Measurements from ENCODE around the gene FADS2.

FADS2 gene

DNA sequence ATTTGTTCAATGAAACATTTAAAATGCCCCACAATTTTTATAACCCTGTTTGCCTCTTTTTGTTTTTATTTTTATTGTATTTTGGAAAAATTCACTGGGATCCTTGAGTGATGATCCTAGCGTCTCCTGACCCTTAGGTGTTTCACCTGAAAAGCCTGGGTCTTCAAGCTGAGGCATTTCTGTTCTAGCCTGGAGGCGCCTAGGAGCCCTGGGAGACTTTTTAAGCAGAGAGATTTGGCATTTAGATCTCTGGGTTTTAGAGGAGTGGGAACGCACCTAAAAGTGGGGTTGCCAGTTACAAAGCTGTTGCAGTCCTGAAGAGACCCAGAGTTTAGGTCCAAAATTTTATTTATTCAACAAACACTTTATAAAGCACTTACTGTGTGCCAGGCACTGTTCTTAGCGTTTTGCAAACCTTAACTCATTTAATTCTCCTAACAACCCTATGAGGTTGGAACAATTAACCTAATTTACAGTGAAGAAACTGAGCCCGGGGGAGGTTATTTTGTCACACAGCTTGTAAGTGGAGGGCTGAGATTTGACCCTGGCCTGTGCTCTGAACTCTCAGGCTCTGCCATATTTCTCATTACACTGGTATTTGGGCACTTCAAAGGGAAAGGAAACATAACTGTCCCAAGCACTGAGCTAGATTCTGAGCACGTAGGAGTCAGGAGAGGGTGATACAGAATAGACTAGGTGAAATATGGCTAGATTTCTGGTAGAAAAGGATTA, 10.5 kb upstream of the FADS2 start:
- TF ChIP-seq GABPA (IDR thresholded peaks at IDR 0.05; ENCODE audit: low read depth): no peak
- TF ChIP-seq, protein P1, sequence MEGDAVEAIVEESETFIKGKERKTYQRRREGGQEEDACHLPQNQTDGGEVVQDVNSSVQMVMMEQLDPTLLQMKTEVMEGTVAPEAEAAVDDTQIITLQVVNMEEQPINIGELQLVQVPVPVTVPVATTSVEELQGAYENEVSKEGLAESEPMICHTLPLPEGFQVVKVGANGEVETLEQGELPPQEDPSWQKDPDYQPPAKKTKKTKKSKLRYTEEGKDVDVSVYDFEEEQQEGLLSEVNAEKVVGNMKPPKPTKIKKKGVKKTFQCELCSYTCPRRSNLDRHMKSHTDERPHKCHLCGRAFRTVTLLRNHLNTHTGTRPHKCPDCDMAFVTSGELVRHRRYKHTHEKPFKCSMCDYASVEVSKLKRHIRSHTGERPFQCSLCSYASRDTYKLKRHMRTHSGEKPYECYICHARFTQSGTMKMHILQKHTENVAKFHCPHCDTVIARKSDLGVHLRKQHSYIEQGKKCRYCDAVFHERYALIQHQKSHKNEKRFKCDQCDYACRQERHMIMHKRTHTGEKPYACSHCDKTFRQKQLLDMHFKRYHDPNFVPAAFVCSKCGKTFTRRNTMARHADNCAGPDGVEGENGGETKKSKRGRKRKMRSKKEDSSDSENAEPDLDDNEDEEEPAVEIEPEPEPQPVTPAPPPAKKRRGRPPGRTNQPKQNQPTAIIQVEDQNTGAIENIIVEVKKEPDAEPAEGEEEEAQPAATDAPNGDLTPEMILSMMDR (IDR thresholded peaks at IDR 0.05; ENCODE audit: insufficient read depth, low read length): no peak
- no peak for TF ChIP-seq POLR2AphosphoS5 (IDR thresholded peaks at IDR 0.05; ENCODE audit: low read depth)
- TF ChIP-seq, protein P2, sequence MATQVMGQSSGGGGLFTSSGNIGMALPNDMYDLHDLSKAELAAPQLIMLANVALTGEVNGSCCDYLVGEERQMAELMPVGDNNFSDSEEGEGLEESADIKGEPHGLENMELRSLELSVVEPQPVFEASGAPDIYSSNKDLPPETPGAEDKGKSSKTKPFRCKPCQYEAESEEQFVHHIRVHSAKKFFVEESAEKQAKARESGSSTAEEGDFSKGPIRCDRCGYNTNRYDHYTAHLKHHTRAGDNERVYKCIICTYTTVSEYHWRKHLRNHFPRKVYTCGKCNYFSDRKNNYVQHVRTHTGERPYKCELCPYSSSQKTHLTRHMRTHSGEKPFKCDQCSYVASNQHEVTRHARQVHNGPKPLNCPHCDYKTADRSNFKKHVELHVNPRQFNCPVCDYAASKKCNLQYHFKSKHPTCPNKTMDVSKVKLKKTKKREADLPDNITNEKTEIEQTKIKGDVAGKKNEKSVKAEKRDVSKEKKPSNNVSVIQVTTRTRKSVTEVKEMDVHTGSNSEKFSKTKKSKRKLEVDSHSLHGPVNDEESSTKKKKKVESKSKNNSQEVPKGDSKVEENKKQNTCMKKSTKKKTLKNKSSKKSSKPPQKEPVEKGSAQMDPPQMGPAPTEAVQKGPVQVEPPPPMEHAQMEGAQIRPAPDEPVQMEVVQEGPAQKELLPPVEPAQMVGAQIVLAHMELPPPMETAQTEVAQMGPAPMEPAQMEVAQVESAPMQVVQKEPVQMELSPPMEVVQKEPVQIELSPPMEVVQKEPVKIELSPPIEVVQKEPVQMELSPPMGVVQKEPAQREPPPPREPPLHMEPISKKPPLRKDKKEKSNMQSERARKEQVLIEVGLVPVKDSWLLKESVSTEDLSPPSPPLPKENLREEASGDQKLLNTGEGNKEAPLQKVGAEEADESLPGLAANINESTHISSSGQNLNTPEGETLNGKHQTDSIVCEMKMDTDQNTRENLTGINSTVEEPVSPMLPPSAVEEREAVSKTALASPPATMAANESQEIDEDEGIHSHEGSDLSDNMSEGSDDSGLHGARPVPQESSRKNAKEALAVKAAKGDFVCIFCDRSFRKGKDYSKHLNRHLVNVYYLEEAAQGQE (IDR thresholded peaks at IDR 0.05; ENCODE audit: insufficient replicate concordance, low read depth): no peak
- TF ChIP-seq SPI1 (IDR thresholded peaks at IDR 0.05; ENCODE audit: borderline replicate concordance, low read depth): no peak
- DNase-seq (ENCODE audit: low read depth in 1 of 2, low spot score in 1 of 2): no peak
- peak overlapping the region; percentile 52; the same call in 1 of the 2 replicates for H3K4me3 ChIP-seq (replicated peaks; ENCODE audit: insufficient read depth, low read length)
- H3K27ac ChIP-seq (replicated peaks): no peak overlapping the region
- H3K27me3 ChIP-seq (ENCODE audit: insufficient read depth, poor library complexity, severe bottlenecking): peaks cover 33% of the 10 kb centered on the region

DNA sequence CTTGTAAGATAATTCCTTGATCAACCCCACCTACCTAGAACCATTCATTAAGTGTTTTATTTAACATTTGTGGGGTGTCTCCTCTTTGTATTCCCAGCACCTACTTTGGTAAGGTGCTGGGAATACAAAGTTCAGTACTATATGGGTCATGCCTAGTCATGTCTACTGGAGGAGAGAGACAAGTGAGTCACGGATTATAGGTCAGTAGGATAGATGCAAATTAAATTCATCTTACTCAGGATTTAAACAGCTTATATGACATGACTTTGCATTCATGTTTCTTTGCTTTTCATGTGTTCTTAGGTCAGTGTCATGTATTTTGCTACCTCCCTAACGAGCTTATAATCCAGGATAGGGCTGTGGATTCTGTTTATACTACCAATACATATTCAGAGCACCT, 7.9 kb upstream of the FADS2 start:
- no peak overlapping the region for H3K4me3 ChIP-seq (replicated peaks; ENCODE audit: insufficient read depth, low read length)
- DNase-seq (ENCODE audit: low read depth in 1 of 2, low spot score in 1 of 2): no peak
- no peak overlapping the region for H3K27ac ChIP-seq (replicated peaks)
- peaks cover 32% of the 10 kb centered on the region for H3K27me3 ChIP-seq (ENCODE audit: insufficient read depth, poor library complexity, severe bottlenecking)
- TF ChIP-seq SPI1 (IDR thresholded peaks at IDR 0.05; ENCODE audit: borderline replicate concordance, low read depth) (no peak), GABPA (IDR thresholded peaks at IDR 0.05; ENCODE audit: low read depth) (no peak), POLR2AphosphoS5 (IDR thresholded peaks at IDR 0.05; ENCODE audit: low read depth) (no peak)
- TF ChIP-seq, protein P2 (IDR thresholded peaks at IDR 0.05; ENCODE audit: insufficient replicate concordance, low read depth): no peak
- TF ChIP-seq, protein P1 (IDR thresholded peaks at IDR 0.05; ENCODE audit: insufficient read depth, low read length): no peak

DNA sequence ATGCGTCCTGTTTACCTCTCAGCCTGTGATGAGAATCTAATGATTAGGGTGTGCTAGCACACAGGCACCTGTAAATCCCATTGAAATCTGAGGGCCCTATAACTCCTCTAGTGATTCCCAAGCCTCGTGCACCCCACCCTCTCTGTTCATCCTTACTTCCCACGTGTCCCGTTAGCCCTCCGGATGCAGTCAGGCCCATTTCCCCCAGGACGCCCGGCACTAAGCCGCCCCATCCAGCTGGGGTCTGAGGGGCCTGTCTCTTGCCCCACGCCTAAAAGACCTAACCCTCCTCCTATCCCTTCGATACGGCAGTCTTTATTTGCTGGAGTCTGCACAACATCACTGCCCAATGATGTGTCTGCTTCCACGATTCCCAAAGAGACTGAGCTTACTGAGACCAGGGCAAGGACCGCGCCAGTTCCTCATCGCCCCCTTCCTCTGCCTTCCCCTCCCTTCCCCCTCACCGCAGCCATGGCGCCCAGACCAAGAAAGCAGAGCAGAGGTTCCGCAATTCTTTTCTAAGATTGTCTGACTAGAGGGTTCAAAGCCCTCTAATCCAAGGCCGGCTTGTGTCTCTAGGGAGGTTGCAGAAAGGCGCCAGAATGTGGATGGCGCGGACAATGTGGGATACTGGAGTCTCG, 1.1 kb upstream of the FADS2 start:
- H3K27me3 ChIP-seq (ENCODE audit: insufficient read depth, poor library complexity, severe bottlenecking): peaks cover 36% of the 10 kb centered on the region
- peak; percentile 48 to 65 for DNase-seq (ENCODE audit: low read depth in 1 of 2, low spot score in 1 of 2)
- H3K4me3 ChIP-seq (replicated peaks; ENCODE audit: insufficient read depth, low read length): peak overlapping the region; percentile 36
- peak; percentile 54 for TF ChIP-seq POLR2AphosphoS5 (IDR thresholded peaks at IDR 0.05; ENCODE audit: low read depth)
- TF ChIP-seq, protein P1 (IDR thresholded peaks at IDR 0.05; ENCODE audit: insufficient read depth, low read length): no peak
- peak; percentile 76; the same call in 1 of the 2 replicates for TF ChIP-seq SPI1 (IDR thresholded peaks at IDR 0.05; ENCODE audit: borderline replicate concordance, low read depth)
- no peak for TF ChIP-seq GABPA (IDR thresholded peaks at IDR 0.05; ENCODE audit: low read depth)
- no peak overlapping the region for H3K27ac ChIP-seq (replicated peaks)
